DMS114 treated with DMSO at 0.1 percent for 48 hours (cell line): ENCODE results near the gene RNF40.
"Not testable (repeated sequence)": the region's sequence is repeated elsewhere in the genome, so short reads cannot be mapped to it uniquely, and the experiment has no call there.

Experiments
- DNase-seq: peaks from one replicate; lab custom pipeline; 2025; ENCODE audit not compliant: unreplicated experiment; lab: John Stamatoyannopoulos, UW

Gene RNF40

DNA sequence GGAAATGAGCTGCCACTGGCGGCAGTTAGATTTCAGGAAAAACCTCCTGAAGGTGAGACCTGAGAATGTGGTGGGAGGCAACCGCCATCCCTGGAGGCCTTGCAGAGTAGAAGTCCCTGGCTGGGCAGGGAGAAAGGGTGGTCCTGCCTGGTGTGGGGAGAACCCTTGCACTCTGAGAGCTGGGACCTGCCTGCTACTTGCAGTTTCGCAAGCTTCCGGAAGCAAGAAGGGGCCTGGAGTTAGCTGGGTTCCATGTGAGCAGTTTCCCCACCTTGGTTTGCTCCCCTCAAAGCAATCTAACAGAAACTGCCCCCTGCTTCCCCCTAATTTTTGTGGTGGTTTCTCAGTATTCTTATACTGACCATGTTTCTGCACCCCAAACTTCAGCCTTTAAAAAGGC is 18.4 kb downstream of the RNF40 start:
- DNase-seq, result no peak

DNA sequence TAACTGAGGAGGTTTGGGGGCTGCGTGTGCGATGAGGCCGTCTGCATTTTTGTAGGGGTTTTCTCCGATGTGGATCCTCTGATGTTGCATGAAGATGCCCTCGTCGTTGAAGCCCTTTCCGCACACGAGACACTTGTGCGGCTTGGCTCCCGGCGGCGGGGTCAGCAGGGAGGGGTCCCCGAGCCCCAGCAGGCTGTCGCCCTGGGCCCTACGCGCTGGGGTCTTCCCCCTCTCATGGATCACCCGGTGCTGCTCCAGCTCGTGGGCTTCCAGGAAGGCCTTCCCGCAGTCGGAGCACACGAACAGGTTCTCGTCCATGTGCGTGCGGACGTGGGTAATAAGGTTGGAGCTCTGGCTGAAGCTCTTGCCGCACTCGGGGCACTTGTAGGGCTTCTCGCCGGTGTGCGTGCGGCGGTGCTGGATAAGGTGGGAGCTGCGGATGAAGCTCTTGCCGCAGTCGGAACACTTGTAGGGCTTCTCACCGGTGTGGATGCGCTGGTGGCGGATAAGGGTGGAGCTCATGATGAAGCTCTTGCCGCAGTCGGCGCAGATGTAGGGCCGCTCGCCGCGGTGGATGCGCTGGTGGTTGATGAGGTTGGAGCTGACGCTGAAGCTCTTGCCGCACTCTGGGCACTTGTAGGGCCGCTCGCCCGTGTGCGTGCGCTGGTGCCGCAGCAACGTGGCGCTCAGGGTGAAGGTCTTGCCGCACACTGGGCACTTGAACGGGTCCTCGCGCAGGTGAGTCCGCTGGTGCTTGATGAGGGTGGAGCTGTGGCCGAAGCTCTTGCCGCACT is 20.6 kb downstream of the RNF40 start:
- no peak for DNase-seq

DNA sequence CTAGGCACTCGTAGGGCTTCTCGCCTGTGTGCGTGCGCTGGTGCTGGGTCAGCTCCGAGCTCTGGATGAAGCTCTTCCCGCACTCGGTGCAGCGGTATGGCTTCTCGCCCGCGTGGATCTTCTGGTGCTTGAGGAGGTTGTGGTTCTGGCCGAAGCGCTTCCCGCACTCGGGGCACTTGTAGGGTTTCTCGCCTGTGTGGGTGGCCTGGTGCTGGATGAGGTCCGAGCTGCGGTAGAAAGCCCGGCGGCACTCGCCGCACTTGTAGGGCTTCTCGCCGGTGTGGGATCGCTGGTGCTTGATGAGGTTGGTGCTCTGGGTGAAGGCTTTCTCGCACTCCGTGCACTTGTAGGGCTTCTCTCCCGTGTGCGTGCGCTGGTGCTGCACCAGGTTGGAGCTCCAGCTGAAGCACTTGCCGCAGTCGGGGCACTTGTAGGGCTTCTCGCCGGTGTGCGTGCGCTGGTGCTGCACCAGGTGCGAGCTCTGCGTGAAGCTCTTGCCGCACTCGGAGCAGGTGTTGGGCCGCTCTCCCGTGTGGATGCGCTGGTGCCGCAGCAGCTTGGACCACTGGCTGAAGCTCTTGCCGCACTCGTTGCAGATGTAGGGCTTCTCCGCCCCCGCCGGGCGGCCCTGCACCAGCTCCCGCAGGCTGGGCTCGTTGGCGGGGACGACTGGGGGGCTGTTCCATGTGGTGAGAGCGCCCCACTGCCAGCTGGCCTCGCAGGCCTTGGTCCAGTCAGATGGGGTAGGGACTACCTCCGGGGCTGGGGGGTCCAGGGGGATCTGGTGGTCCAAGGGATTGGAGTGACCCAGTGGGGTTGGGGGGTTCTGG is 21.4 kb downstream of the RNF40 start:
- no peak for DNase-seq

- no peak for DNase-seq
Measured at GRCh38 chr16:30784215-30784614, 22.1 kb downstream of the RNF40 start.

DNA sequence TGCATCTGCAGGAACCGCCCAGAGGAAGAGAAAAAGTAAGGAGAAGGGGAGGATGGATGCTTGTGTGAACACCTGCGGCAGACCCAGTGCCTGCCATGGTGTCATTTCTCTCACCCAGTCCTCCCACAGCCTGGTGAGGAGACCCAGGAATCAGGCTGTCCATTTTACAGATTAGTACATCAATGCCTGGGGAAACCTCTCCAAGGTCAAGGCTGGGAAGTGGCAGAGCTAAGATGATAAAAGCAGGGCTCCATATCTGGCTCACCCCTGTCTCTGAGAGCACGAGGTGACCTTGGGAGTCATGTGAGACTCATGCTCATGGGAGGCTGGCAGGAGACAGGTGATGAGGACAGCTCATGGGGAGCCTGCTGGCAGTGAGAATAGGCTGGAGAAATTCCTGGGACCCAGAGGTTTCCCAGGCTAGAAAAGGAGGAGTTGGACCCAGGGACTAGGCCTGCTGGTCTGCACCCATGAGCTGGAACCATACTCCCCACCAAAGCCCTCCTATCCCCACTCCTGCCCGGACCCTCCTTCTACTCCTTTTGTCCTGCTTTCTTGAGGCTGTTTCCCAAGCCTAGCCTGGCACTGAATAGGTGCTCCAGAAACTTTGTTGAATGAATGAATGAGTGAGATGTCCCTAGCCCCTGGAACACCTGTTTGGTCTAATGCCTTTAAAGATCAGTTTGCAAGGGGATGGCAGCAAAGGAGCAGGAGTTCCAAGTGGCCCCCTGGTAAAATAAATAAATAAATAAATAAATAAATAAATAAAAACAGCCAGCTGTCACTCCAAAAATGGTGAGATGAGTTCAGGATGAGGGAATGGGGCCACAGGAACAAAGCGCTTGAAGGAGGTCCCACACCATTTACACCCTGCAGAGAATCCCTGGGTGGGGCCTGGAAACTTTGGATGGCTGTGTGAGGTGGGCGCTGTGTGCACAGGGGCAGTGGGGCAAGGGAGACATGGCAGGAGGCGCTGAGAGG is 23.3 kb downstream of the RNF40 start:
- no peak for DNase-seq

DNA sequence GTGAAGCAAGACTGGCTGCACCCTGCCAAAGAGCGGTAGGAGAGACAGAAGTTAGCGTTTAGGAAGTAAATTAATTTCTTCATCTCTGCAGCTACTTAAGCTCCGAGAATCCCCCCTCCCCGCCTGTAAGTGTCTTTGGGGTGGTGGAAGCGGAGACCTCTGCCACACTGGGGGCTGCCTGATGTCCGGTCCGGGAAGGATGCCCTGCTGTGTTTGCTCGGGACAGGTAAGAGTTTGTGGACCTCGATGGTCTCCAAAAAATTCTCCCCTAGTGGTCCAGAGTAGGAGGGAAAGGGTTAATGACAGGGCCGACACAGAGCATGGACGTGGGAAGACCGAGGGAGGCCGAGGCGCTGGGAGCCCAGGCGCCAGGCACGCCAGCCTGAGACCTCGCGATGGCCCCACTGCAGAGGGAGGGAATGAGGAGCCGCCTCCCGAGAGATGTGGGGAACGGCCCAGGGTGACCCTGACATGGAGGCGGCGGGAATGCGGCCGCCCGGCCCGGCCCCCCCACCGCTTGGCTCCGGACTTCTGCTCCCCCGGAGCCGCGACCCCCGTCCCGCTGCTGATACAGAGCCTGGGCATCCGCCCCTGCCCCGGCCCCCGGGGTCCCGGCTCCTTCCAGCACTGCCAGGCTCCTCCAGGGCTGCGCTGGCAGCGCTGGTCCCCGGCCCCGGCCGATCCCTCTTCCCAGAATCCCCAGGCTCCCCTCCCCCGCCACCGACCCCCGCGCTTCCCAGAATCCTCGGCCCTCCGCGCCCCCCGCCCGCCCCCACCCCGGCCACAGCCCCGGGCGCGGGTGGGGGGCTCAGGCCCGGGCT is 24.2 kb downstream of the RNF40 start:
- DNase-seq, result peak; percentile 19

DNA sequence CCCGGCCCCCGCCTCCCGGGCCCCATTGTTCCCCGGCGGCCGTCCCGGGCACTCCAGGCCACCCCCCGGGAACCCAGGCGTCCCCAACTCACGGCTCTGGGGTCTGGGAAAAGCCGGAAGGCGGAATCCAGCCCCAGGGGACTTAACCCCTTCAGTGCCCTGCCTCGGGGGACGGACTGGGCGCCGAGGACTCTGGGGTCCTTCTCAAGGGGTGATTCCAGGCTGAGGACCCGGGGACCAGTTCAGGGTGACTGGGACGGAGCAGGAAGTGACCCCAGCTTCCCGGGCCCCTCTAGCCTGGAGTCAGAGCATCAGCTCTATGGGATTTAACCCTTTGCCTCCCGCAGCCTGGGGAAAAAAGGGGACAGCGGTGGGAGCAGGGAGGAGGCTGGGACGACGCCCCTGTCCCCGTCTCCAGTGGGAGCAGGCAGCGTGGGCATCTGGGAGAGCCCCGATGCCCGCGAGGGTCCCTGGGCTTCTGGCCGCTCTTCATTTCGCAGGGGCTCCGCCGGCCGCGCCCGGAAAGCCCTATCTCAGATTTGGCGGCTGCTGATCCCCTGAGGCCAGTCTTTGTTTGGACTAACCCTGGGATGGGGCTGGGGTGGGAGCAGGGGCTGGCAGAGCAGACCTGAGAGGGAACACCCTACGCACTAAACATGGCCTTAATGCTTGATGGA is 25.0 kb downstream of the RNF40 start, which contains the start of gene ZNF629:
TSS of gene ZNF629 (minus strand) at position 270 of the 677 bp plus-strand sequence. CDS start 2,723 bp downstream, outside the sequence.
- peak; percentile 36 for DNase-seq

DNA sequence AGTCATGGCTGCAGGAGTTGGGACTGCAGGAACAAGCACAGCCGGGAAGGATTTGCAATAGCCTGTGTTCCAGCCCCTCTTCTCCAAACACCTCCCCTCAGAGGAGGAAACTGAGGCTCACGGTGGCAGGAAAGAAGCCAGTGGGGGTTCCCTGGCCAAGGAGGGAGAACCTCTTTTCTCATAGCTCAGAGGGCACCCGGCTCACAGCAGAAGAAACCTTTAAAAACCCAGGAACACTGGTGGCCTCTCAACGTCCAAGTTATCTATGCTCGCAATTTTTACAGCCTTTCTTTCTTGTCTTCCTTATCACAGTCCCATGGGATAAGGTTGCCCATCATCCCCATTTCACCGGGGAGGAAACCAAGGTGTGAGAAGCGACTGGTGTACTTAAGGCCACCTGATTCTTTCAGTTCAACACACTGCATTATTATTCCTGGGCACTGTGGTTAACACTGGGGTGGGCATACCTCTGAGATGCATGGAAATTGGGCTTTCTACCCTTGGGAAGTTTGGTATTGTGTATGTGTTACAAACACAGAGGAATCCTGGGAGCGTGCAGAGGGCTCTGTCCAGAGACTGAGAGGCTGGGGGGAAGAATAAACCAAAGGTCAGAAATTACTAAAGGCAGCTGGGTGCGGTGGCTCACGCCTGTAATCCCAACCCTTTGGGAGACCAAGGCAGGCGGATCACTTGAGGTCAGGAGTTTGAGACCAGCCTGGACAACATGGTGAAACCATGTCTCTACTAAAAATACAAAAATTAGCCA is 25.7 kb downstream of the RNF40 start:
- DNase-seq, result no peak

DNA sequence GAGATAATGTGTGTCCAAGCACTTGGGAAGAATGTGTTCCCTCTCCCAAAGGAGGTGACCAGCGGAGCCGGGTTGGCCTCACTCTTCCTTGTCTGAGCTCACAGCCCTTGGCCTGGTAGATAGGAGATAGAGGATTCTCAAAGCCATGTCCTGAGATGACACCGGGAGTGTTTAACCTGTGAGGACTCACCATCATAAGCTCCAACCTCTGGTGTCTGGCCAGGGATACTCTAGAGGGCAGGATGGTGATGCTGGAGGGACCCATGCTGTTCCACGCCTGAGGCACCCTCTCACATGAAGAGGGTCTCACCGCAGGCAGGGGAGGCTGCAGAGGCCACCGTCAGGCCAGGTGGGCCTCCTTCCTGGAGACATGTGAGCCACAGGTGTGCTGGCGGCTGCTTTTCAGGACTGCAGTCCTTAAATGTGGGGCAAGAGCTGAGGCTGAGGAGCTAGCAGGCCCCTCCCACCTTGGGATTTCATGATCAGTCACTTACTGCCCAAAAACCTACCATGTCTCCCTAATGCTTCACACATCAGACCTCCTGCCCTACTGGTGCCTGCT is 31.5 kb downstream of the RNF40 start:
- no peak for DNase-seq

GRCh38 chr16:30794634-30795033 is 32.5 kb downstream of the RNF40 start:
- no peak for DNase-seq

DNA sequence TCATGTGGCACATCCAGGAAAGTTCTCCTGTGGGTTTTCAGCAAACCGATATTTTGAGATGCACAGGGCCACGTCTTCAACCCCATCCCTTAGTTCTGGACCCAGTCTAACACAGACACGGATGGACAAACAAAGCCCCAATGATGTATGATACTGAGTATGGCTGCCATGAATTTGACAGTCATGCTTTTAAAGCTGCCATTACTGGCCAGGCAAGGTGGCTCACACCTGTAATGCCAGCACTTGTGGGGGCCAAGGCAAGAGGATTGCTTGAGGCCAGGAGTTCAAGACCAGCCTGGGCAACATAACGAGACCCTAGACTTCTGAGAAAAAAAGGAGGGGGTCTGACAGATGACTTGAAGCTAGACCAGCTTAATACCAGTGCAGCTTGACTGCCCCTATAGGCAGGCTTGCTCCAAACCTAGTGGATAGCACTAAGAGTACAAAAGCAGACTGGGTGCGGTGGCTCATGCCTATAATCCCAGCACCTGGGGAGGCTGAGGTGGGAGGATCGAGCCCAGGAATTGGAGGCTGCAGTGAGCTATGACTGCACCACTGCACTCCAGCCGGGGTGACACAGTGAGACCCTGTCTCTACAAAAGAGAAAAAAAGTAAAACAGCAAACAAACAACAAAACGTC is 35.7 kb downstream of the RNF40 start:
- peak; percentile 19 for DNase-seq

GRCh38 chr16:30802936-30803335 is 40.8 kb downstream of the RNF40 start:
- DNase-seq, result no peak

DNA sequence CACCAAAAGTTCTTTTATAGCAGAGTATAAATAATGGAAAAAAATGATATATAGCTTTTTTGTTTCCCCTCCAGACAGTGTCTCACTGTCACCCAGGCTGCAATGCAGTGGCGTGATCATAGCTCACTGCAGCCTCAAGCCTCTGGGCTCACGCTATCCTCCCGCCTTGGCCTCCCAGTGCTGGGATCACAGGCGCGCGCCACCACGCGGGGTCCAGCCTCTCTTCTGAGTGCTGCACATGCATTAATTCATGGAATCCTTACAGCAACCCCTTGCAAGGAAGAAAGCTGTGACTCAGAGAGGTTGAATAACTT is 42.9 kb downstream of the RNF40 start:
- no peak for DNase-seq

- DNase-seq, result peak; percentile 44
Measured at GRCh38 chr16:30805370-30806169, 43.4 kb downstream of the RNF40 start.

DNA sequence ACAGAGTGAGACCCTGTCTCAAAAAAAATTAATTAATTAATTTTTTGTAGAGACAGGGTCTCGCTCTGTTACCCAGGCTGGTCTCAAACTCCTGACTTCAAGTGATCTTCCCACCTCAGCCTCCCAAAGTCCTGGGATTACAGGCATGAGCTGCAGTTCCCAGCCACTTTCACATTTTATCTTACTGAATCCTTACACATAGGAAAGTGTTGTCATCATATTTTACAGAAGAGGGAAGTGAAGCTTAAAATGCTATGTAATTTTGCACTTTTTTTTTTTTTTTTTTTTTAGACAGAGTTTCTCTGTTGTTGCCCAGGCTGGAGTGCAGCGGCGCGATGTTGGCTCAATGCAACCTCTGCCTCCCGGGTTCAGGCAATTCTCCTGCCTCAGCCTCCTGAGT is 46.0 kb downstream of the RNF40 start:
- DNase-seq, result no peak

GRCh38 chr16:30808890-30809426 is 46.8 kb downstream of the RNF40 start:
- not testable (repeated sequence) for DNase-seq

DNA sequence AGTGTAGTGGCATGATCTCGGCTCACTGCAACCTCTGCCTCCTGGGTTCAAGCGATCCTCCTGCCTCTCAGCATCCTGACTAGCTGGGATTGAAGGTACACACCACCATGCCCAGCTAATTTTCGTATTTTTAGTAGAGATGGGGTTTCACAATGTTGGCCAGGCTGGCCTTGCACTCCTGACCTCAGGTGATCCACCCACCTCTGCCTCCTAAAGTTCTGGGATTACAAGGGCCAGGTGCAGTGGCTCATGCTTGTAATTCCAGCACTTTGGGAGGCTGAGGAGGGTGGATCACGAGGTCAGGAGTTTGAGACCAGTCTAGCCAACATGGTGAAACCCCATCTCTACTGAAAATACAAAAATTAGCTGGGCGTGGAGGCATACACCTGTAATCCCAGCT is 47.6 kb downstream of the RNF40 start:
- DNase-seq, result not testable (repeated sequence)
